Stimulated activated CD4-positive, alpha-beta T cell treated with anti-CD3 and anti-CD28 coated beads, Interleukin-1b, Interleukin-23, amount 100 ng/mL, for 4 hours (primary cell): ENCODE data around the gene PGF.

Experiments
- DNase-seq, 2 donors: peaks; one replicate each; pipeline ENCODE4 v3.0.0-alpha.2; 2020; ENCODE audit warnings: low read depth in 2 of 2

Gene PGF

GRCh38 chr14:74956280-74957072 is 1.1 kb upstream of the PGF start:
- DNase-seq: no peak

GRCh38 chr14:74956027-74956279 is 556 bp upstream of the PGF start:
- no peak for DNase-seq

GRCh38 chr14:74954947-74955228 is 509 bp downstream of the PGF start:
- no peak for DNase-seq

DNA sequence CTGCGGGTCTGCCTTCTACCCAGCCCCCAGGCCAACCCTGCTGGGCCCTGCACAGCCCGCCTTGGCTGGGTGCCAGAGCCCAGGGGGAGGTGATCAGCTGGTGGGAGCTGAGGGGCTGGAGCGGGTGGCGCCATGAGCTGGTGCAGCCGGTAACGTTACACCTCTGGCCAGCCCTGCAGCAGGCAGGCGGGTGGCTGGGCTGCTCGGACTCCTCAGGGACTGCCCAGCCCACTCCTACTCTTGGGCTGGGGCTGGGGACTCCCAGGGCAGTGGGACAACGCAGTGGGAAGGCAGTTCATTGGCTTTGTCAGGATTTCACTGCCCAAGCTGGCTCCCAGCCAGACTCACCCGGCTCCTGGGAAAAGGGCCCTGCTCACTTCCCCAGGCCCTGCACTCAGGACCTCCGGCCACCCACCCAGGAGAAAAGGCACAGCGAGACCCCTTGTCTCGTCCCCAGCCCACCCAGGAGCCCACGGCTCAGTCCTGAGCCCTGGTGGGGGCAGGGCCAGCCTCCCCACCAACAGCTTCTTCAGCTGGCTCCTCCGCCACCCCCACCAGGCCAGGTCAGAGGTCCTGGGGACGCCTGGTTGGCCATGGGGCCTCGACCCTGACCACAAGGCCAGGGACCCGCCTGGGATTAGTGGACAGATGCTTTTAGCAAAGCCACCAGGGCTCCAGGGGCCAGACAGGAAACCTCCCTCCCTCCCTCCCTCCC is 1.0 kb downstream of the PGF start:
- no peak for DNase-seq

DNA sequence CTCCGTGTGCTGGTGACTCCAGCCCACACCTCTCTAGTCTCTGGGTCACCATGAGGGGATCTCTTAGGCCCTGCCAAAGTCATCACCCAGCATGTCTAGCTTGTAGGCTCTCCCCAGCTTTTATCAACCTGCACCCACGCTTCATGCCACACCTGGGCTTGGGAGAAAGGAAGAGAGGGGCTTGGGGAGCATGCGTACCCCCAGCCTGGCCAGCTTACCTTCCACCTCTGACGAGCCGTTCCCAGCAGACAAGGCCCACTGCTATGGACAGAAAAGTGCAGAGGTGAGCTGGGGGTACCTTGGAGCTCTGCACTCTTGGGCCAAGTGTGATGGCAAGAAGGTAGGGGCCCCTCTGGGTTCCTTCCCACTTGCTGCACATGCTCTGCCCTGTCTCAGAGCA is 1.7 kb downstream of the PGF start:
- no peak for DNase-seq

DNA sequence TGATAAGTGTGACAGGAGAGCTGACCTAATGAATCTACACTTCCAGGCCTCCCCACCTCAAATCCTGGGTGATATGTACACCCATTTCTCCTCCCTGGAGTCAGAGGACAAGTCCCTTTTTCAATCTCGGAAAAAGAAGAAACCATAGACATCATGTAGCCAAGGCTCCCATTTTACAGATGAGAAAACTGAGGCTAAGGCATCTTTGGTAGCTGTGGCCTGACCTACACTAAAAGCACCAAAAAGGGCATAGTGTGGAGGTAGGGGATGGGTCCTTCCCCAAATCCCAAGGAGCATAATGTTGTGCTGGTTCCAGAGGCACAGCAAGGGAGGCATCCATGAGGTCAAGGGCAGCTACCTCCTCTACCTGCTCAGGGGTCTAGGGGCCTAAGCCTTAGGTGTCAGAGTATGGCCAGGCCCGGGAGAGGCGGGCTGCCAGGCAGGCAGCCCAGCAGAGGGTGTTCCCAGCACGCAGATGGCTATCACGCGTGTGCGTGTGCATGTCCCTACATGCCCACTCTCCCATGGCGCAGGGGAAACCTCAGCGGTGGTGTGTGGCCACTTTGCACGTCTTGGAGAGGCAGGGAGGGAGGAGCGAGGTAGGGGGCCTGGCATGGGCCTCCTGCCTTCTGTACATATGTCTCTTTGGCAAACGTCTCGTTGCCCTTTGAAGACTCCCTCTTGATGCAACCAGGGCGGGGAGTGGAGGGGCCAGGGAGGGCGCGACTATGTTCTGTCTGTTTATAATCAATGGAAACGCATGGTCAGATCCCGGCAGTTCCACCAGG is 2.5 kb downstream of the PGF start:
- DNase-seq: no peak

GRCh38 chr14:74952180-74952665 is 3.2 kb downstream of the PGF start:
- no peak for DNase-seq

DNA sequence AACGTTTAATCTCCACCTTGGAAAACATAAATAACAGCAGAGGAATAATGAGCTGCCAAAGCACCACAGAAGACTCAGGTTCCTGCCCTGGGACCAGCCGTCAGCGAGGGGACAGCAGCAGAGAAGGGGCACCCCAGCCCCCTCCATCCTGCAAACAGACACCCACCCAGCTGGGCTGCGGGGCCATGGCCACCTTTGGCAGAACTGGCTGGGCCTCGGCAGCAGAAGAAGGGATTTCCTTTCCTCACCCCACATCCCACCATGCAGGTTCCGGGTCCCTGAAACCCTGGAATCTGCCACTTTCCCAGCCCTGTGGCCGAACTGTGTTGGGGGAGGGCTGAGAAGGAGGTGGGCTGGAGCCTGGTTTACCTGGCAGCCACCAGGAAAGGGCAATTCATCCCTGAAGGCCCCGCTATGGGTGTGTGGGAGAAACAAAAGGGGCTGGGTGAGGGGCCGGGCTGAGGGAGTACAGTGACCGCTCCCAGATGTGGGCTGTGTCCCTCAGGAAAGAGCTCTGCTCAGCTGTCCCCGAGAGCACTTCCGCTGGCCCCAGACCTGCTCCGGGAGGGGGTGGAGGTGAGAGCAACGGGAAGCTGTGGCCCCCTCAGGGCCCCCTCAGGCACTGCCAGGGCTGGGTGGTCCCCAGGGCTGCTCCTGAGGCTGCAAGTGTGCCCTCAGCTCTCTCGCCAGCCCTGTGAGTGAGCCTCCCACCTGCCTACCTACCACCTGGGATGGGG is 3.8 kb downstream of the PGF start:
- DNase-seq: no peak

DNA sequence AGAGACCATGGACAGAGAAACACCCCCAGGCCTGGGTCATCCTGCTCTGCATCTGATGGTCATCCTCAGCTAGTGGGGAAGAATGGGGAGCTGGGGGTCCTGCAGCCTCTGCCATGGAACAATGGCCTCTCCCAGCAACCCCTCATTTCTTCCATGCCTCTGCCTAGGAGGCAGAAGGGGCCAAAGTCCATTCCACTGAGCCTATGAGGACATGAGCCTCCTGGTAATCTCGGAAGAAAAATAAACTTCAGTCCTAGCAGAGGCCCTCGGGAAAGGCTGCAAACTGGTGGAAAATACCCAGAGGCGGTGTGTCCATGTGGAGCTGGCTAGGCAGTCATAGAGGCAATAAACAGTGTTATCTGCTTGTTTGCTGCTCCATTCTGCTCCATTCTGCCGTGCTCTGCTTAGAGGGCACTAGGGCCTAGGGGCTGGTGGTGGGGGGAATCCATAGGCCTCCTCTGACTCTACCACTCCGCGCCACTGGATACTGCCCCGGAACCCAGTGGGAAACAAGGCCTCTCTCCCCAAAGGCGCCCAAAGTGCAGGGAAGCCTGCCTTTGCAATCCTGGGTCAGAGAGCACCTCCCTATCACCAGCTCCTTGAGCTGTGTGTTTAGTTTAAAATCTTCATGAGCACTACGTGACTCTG is 4.5 kb downstream of the PGF start:
- no peak for DNase-seq

- DNase-seq: no peak
Observed at GRCh38 chr14:74949859-74950573, 5.4 kb downstream of the PGF start.

- no peak for DNase-seq
Observed at GRCh38 chr14:74949191-74949601, 6.2 kb downstream of the PGF start.

GRCh38 chr14:74948228-74949175 is 6.9 kb downstream of the PGF start:
- DNase-seq: no peak

GRCh38 chr14:74947353-74948227 is 7.8 kb downstream of the PGF start:
- no peak for DNase-seq

- DNase-seq: no peak
Observed at GRCh38 chr14:74946659-74947281, 8.6 kb downstream of the PGF start.

- peak; percentile 61 to 71 for DNase-seq
Observed at GRCh38 chr14:74945852-74946658, 9.3 kb downstream of the PGF start.

DNA sequence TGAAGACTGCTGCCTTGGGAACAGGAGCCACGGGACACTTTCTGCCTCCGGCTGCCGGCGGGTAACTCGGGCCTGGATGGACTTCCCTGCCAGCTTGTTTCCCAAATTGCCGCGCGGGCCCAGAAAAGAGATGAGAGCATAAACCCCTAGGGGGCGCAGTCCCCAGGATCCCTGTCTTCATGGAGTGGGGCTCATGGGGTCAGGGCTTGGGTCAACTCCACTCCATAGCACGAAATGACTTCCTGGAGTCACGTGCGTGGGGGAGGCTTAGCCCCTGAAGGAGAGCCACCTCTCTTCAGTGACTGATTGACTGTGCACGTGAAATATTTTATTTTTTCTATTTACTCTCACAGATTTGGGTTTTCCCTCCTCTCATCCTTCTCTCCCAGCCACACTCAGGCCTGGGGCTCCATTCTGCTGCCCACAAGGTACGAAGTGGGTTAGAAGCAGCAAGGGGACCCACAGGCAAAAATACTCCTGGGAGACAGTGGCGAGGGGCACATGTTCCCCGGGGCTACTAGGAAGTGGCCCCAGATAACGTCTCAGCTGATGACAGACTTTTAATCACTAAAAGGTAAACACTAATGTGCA is 10.0 kb downstream of the PGF start:
- DNase-seq: no peak

- DNase-seq: no peak
Observed at GRCh38 chr14:74942608-74943007, 12.8 kb downstream of the PGF start.
